HepG2 (cell line): Measurements from ENCODE around the gene ADAMTS12. TPM values are rescaled to one million over a fixed set of nuclear protein-coding genes. Genes with fewer than 3 reads are reported as not detected.

Source experiments
- FOXA3 ChIP-seq: IDR thresholded peaks from 2 replicates; pipeline ENCODE4 v1.6.1; 2016; ENCODE audit warnings: missing genetic modification reagents, missing compliant biosample characterization
- HNF4A ChIP-seq: sonication (generic); formaldehyde crosslinking; IDR thresholded peaks from 2 replicates; pipeline ENCODE4 v1.4.0; 2020; ENCODE audit warnings: missing genetic modification reagents
- PCBP1 ChIP-seq: fragments of 200-400 bp; formaldehyde crosslinking; IDR thresholded peaks from 2 replicates; pipeline ENCODE4 v1.6.1; 2017; ENCODE audit warnings: mild to moderate bottlenecking, low read depth, low read length, borderline replicate concordance
- SMARCE1 ChIP-seq: fragments of 450-650 bp; IDR thresholded peaks from 2 replicates; pipeline ENCODE4 v1.6.1; 2017; ENCODE audit warnings: borderline replicate concordance
- SP1 ChIP-seq, 2 experiments: fragments of 450-650 bp in 1 of 2; sonication (generic) in 1 of 2; formaldehyde crosslinking in 1 of 2; IDR thresholded peaks; 2 replicates each; pipeline versions ENCODE4 v1.4.0 to v1.6.1; 2016 to 2020; ENCODE audit warnings: missing genetic modification reagents in 1 of 2
- ZNF121 ChIP-seq: sonication (generic); formaldehyde crosslinking; IDR thresholded peaks from 2 replicates; pipeline ENCODE4 v1.5.0; 2020; ENCODE audit warnings: mild to moderate bottlenecking, missing genetic modification reagents
- ZNF224 ChIP-seq: sonication (generic); formaldehyde crosslinking; IDR thresholded peaks from 2 replicates; pipeline ENCODE4 v1.5.0; 2020; ENCODE audit warnings: mild to moderate bottlenecking, missing genetic modification reagents
- ZNF644 ChIP-seq: IDR thresholded peaks from 2 replicates; pipeline ENCODE4 v1.6.1; 2016; ENCODE audit warnings: low read depth
- ZNF768 ChIP-seq: sonication (generic); formaldehyde crosslinking; IDR thresholded peaks from 2 replicates; pipeline ENCODE4 v1.4.0; 2020; ENCODE audit warnings: missing genetic modification reagents
- polyA plus RNA-seq, 8 experiments: library from polyadenylated mRNA; depleted of rRNA in 3 of 8; stranded (reverse) in 7 of 8; unstranded in 1 of 8; fragments of >200 nt; fragmentation: Illumina TruSeq in 4 of 8; extraction: Trizol in 4 of 8; gene quantifications; 2 replicates each; pipeline versions ENCODE4 v1.2.1 to v1.2.3, GENCODE V29; 2011 to 2016; ENCODE audit warnings: low read depth in 4 of 8, missing spikeins in 1 of 8, mixed read lengths in 1 of 8; ENCODE audit not compliant: insufficient read depth in 1 of 8
- total RNA-seq, 5 experiments: library from RNA; depleted of rRNA; stranded (reverse); fragments of >200 nt; fragmentation: Illumina TruSeq; extraction: Trizol; gene quantifications; 2 replicates each; pipeline ENCODE4 v1.2.3, GENCODE V29; 2016; ENCODE audit warnings: low read depth in 1 of 5
- TF ChIP-seq, protein P1 (sequence below): sonication (generic); formaldehyde crosslinking; IDR thresholded peaks from 2 replicates; pipeline ENCODE4 v1.8.0; 2022; ENCODE audit warnings: missing genetic modification reagents, mild to moderate bottlenecking, inconsistent platforms, borderline replicate concordance
- TF ChIP-seq, protein P2 (sequence below): sonication (generic); formaldehyde crosslinking; IDR thresholded peaks from 2 replicates; pipeline ENCODE4 v1.4.0; 2020; ENCODE audit warnings: mild to moderate bottlenecking, missing genetic modification reagents
- TF ChIP-seq, protein P3 (sequence below), 2 experiments: fragments of 450-650 bp in 1 of 2; sonication (generic) in 1 of 2; formaldehyde crosslinking in 1 of 2; IDR thresholded peaks; 2 replicates each; pipeline versions ENCODE4 v1.6.1 to v1.8.0; 2016 to 2022; ENCODE audit warnings: antibody characterized with exemption in 1 of 2, mild to moderate bottlenecking in 1 of 2, missing genetic modification reagents in 1 of 2
- TF ChIP-seq, protein P4 (sequence below): sonication (generic); formaldehyde crosslinking; IDR thresholded peaks from 2 replicates; pipeline ENCODE4 v1.5.0; 2020; ENCODE audit warnings: mild to moderate bottlenecking, missing genetic modification reagents, borderline replicate concordance

ADAMTS12 gene
- total and polyA plus RNA-seq, 2 of the 13 experiments (the other 11 are each of a cell fraction or from before 2014, with no cell fraction given), result 0.03 TPM; not detected in 1

DNA sequence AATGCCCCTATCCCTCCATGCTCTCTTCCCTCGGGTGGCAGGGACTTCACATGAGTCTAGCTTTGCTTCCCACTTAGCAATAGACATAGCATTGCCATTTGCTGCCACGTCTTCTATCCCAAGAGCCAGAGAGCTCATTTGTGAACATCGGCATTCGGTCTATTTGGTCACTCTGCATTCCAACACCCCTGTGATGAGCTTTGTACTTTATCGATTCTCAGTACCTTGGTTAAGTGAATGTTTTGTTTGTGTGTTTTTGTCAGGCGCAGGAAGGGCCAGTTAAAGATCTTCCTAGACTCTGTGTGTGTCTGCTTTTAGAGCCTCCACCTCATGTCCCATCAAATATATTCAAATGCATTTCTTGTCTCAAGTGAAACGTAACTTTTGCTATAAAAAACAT lies 309.4 kb downstream of the ADAMTS12 start (continued):
- TF ChIP-seq, protein P1, sequence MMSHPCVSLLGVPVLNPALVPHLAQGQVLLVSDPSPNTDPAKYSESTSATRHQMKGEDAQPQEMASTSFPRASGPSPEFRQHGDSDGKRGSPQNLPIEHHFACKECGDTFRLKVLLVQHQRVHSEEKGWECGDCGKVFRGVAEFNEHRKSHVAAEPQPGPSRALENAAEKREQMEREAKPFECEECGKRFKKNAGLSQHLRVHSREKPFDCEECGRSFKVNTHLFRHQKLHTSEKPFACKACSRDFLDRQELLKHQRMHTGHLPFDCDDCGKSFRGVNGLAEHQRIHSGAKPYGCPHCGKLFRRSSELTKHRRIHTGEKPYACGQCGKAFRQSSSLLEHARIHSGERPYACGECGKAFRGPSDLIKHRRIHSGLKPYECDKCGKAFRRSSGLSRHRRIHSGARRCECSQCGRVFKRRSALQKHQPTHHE (CRISPR knock-in tag), result no peak
- no peak for TF ChIP-seq SP1 (IDR thresholded peaks at IDR 0.05)
- no peak for TF ChIP-seq SP1 (CRISPR knock-in tag; IDR thresholded peaks at IDR 0.05)
- TF ChIP-seq SMARCE1, result no peak
- TF ChIP-seq FOXA3 (CRISPR knock-in tag), result peak; percentile 77
- TF ChIP-seq, protein P2, sequence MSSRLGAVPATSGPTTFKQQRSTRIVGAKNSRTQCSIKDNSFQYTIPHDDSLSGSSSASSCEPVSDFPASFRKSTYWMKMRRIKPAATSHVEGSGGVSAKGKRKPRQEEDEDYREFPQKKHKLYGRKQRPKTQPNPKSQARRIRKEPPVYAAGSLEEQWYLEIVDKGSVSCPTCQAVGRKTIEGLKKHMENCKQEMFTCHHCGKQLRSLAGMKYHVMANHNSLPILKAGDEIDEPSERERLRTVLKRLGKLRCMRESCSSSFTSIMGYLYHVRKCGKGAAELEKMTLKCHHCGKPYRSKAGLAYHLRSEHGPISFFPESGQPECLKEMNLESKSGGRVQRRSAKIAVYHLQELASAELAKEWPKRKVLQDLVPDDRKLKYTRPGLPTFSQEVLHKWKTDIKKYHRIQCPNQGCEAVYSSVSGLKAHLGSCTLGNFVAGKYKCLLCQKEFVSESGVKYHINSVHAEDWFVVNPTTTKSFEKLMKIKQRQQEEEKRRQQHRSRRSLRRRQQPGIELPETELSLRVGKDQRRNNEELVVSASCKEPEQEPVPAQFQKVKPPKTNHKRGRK (CRISPR knock-in tag), result no peak
- no peak for TF ChIP-seq ZNF224
- TF ChIP-seq, protein P3, sequence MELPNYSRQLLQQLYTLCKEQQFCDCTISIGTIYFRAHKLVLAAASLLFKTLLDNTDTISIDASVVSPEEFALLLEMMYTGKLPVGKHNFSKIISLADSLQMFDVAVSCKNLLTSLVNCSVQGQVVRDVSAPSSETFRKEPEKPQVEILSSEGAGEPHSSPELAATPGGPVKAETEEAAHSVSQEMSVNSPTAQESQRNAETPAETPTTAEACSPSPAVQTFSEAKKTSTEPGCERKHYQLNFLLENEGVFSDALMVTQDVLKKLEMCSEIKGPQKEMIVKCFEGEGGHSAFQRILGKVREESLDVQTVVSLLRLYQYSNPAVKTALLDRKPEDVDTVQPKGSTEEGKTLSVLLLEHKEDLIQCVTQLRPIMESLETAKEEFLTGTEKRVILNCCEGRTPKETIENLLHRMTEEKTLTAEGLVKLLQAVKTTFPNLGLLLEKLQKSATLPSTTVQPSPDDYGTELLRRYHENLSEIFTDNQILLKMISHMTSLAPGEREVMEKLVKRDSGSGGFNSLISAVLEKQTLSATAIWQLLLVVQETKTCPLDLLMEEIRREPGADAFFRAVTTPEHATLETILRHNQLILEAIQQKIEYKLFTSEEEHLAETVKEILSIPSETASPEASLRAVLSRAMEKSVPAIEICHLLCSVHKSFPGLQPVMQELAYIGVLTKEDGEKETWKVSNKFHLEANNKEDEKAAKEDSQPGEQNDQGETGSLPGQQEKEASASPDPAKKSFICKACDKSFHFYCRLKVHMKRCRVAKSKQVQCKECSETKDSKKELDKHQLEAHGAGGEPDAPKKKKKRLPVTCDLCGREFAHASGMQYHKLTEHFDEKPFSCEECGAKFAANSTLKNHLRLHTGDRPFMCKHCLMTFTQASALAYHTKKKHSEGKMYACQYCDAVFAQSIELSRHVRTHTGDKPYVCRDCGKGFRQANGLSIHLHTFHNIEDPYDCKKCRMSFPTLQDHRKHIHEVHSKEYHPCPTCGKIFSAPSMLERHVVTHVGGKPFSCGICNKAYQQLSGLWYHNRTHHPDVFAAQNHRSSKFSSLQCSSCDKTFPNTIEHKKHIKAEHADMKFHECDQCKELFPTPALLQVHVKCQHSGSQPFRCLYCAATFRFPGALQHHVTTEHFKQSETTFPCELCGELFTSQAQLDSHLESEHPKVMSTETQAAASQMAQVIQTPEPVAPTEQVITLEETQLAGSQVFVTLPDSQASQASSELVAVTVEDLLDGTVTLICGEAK (IDR thresholded peaks at IDR 0.05), result no peak
- TF ChIP-seq, protein P3 (CRISPR knock-in tag; IDR thresholded peaks at IDR 0.05), result 0 out of 2 replicates have a peak, but pooled peaks have one; percentile 30
- TF ChIP-seq ZNF768 (CRISPR knock-in tag), result no peak
- TF ChIP-seq, protein P4, sequence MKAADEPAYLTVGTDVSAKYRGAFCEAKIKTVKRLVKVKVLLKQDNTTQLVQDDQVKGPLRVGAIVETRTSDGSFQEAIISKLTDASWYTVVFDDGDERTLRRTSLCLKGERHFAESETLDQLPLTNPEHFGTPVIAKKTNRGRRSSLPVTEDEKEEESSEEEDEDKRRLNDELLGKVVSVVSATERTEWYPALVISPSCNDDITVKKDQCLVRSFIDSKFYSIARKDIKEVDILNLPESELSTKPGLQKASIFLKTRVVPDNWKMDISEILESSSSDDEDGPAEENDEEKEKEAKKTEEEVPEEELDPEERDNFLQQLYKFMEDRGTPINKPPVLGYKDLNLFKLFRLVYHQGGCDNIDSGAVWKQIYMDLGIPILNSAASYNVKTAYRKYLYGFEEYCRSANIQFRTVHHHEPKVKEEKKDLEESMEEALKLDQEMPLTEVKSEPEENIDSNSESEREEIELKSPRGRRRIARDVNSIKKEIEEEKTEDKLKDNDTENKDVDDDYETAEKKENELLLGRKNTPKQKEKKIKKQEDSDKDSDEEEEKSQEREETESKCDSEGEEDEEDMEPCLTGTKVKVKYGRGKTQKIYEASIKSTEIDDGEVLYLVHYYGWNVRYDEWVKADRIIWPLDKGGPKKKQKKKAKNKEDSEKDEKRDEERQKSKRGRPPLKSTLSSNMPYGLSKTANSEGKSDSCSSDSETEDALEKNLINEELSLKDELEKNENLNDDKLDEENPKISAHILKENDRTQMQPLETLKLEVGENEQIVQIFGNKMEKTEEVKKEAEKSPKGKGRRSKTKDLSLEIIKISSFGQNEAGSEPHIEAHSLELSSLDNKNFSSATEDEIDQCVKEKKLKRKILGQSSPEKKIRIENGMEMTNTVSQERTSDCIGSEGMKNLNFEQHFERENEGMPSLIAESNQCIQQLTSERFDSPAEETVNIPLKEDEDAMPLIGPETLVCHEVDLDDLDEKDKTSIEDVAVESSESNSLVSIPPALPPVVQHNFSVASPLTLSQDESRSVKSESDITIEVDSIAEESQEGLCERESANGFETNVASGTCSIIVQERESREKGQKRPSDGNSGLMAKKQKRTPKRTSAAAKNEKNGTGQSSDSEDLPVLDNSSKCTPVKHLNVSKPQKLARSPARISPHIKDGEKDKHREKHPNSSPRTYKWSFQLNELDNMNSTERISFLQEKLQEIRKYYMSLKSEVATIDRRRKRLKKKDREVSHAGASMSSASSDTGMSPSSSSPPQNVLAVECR (CRISPR knock-in tag), result peak; percentile 26; the same call in 1 of the 2 replicates
- no peak for TF ChIP-seq PCBP1
- no peak for TF ChIP-seq ZNF121 (CRISPR knock-in tag)
- peak; percentile 97 for TF ChIP-seq HNF4A (CRISPR knock-in tag)
- peak; percentile 71; the same call in 1 of the 2 replicates for TF ChIP-seq ZNF644
